Activated CD4-positive, alpha-beta memory T cell treated with anti-CD3 and anti-CD28 coated beads for 36 hours (primary cell): Measurements from ENCODE around the gene KLHDC9. TPM values are rescaled to one million over a fixed set of nuclear protein-coding genes. Genes with fewer than 3 reads are reported as not detected.
A peak's percentile ranks its signal among the peaks of the same experiment; 100 is the strongest.
"Not testable (repeated sequence)": the region's sequence is repeated elsewhere in the genome, so short reads cannot be mapped to it uniquely, and the experiment has no call there.

Source experiments
- CTCF ChIA-PET: fragments of 350-600 bp; sonication (Branson Sonifier 250); formaldehyde crosslinking; loops from one replicate; lab custom pipeline; 2021; ENCODE audit warnings: antibody characterized with exemption, inconsistent platforms; lab: Charles Lee
- POLR2A ChIA-PET: fragments of 350-600 bp; sonication (Branson Sonifier 250); formaldehyde crosslinking; loops from one replicate; lab custom pipeline; 2021; ENCODE audit warnings: antibody characterized with exemption; lab: Charles Lee
- DNase-seq: peaks from one replicate; pipeline ENCODE4 v3.0.0-alpha.2; 2020
- H3K27ac Mint-ChIP-seq: one replicate; pipeline ENCODE4 v1.8.0; 2021; ENCODE audit warnings: mixed read lengths
- H3K27me3 Mint-ChIP-seq: one replicate; pipeline ENCODE4 v1.8.0; 2021; ENCODE audit warnings: mixed read lengths
- H3K36me3 Mint-ChIP-seq: one replicate; pipeline ENCODE4 v1.8.0; 2021; ENCODE audit warnings: mixed read lengths
- H3K4me1 Mint-ChIP-seq: one replicate; pipeline ENCODE4 v1.8.0; 2021; ENCODE audit warnings: low read depth, mixed read lengths
- H3K4me3 Mint-ChIP-seq: one replicate; pipeline ENCODE4 v1.8.0; 2021; ENCODE audit warnings: mild to moderate bottlenecking, mixed read lengths
- H3K9me3 Mint-ChIP-seq: one replicate; pipeline ENCODE4 v1.8.0; 2021; ENCODE audit warnings: mixed read lengths
- intact Hi-C: fragments of 100-400 bp; cut with micrococcal nuclease; formaldehyde crosslinking; loops from one replicate; pipeline ENCODE4 v1.15.1; 2023
- total RNA-seq, 2 experiments: library from RNA; stranded (reverse); gene quantifications; one replicate each; pipeline ENCODE4 v1.2.3, GENCODE V29; 2021

Gene KLHDC9
- 1 to 10 TPM; 1.2 to 1.6 TPM for total RNA-seq

DNA sequence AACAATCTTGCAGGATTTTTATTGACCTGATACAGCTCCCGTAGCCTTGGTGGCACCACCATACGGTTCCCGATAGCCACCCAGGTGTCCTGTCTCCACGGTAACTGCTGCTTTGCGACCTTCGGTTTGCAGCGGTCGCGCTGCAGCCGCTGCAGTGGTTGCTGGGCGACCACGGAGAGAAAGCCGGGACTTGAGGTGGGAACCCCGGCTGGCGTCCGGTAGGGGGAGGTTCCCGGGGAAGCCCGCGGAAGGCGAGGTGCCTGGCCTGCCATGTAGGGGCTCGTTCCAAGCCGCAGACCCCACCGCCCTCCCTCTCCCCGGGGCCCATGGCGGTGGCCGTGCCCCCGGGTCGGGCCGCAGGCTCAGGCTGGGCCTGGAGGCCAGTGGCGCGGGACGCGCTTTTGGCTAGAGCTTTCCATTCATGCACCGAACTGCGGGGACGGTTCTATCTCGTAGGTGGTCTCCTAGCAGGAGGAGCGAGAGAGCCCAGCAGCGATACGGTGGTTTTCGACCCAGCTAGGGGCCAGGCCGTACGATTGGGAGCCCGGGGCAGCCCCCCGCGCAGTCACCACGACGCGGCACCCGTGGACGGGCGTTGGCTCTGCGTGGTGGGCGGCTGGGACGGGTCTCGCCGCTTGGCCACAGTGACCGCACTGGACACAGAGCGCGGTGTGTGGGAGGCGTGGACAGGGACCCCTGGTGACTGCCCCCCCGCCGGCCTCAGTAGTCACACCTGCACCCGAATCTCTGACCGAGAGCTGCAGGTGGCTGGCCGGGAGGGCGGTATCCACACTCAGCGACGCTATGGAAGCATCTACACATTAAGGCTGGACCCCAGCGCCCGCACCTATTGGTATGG lies at the start of gene KLHDC9:
KLHDC9 (plus strand) TSS at position 152 of the 859 bp plus-strand sequence; CDS start at position 327, 175 bp downstream.
- Mint-ChIP-seq H3K27ac (peak within 1 kb of the TSS; percentile 74), H3K9me3 (no peaks in the 10 kb centered on the region), H3K4me3 (peak within 1 kb of the TSS; percentile 73), H3K27me3 (no peaks in the 10 kb centered on the region), H3K4me1 (peaks cover 37% of the 10 kb centered on the region), H3K36me3 (peaks cover 16% of the 10 kb centered on the region)
- ChIA-PET CTCF (interaction anchor here (0.6 to 6.9 kb wide), 32 partner anchors 7 to 371 kb away, joined by 3 to 153 read pairs (median 6); partner anchors contain the start of genes ARHGAP30, CD244, DEDD and F11R), POLR2A (interaction anchor here (0.6 to 3.2 kb wide), 9 partner anchors 10 to 267 kb away, joined by 3 to 17 read pairs (median 5); partner anchors contain the start of genes ARHGAP30, DEDD, NIT1 and PFDN2)
- peak; percentile 87 for DNase-seq
- intact Hi-C loops = loop anchor here (5.0 to 10.0 kb wide), 2 partner anchors 36 to 304 kb away; partner anchors contain the start of gene LY9

DNA sequence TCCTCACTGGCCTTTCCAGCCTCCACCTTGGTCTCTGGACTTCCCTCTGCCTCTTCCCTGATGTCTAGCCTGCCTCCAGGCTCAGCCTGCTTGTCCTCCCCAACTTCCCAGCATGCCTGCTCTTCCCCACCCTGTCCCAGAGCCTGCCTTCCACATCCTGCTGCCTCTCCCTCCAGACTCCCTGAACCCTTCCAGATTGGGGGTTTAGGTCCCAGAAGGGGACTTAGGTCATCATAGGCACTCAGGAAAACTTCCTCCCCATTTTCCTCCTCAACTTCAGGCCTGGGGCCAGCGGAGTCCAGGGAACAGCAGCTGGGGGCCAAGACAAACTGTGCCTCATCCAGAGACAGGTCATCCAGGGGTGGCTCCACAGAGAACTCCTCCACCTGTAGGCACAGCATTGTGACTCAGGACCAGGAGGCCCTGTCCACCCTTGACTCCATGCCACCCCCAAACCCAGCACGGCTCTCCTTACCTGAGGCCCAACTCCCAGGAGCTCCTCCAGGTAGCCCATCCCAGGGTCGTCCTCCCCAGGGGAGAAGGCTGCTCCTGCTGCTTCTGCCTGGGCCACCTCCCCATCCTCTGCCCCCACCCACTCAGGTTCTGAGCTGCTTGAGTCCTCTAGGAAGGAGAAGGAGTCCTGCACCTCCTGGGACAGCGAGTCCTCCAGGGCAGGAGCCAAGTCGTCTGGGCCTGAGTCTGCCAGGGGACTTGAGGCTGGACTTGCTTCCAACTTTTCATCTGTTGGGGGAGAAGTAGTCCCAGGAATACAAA lies 49.0 kb upstream of the KLHDC9 start:
- DNase-seq = no peak
- no peaks in the 10 kb centered on the region for H3K27me3 Mint-ChIP-seq
- H3K27ac Mint-ChIP-seq = peak overlapping the region; percentile 2
- peaks cover 62% of the 10 kb centered on the region for H3K36me3 Mint-ChIP-seq
- peaks cover 17% of the 10 kb centered on the region for H3K4me1 Mint-ChIP-seq
- ChIA-PET CTCF (no interaction called here), POLR2A (interaction anchor here (5.4 kb wide), 1 partner anchor 20 kb away, joined by 39 read pairs; the partner anchor contains the start of gene ARHGAP30)
- intact Hi-C loops = loop anchor here (10.0 kb wide), 1 partner anchor 54 kb away; no protein-coding TSS in a partner anchor
- no peak overlapping the region for H3K4me3 Mint-ChIP-seq
- no peaks in the 10 kb centered on the region for H3K9me3 Mint-ChIP-seq

GRCh38 chr1:161051219-161051618 lies 46.9 kb upstream of the KLHDC9 start:
- intact Hi-C loops = no loop called here
- ChIA-PET POLR2A (interaction anchor here (1.2 kb wide), 1 partner anchor 18 kb away, joined by 4 read pairs; the partner anchor contains the start of gene ARHGAP30), CTCF (interaction anchor here (1.4 to 1.6 kb wide), 2 partner anchors 10 to 18 kb away, joined by 3 to 4 read pairs; no protein-coding TSS in a partner anchor)
- DNase-seq = no peak
- Mint-ChIP-seq H3K27ac (no peak overlapping the region), H3K27me3 (no peaks in the 10 kb centered on the region), H3K9me3 (no peaks in the 10 kb centered on the region), H3K4me1 (peaks cover 9% of the 10 kb centered on the region), H3K36me3 (peaks cover 62% of the 10 kb centered on the region), H3K4me3 (no peak overlapping the region)

- intact Hi-C loops = no loop called here
- Mint-ChIP-seq H3K4me3 (no peak overlapping the region), H3K9me3 (no peaks in the 10 kb centered on the region), H3K36me3 (peaks cover 62% of the 10 kb centered on the region), H3K27ac (peak overlapping the region; percentile 42), H3K27me3 (no peaks in the 10 kb centered on the region), H3K4me1 (peaks cover 6% of the 10 kb centered on the region)
- ChIA-PET POLR2A (no interaction called here), CTCF (interaction anchor here (0.6 kb wide), 1 partner anchor 16 kb away, joined by 3 read pairs; no protein-coding TSS in a partner anchor)
- DNase-seq = no peak
Measured at GRCh38 chr1:161052899-161053298, 45.3 kb upstream of the KLHDC9 start.

DNA sequence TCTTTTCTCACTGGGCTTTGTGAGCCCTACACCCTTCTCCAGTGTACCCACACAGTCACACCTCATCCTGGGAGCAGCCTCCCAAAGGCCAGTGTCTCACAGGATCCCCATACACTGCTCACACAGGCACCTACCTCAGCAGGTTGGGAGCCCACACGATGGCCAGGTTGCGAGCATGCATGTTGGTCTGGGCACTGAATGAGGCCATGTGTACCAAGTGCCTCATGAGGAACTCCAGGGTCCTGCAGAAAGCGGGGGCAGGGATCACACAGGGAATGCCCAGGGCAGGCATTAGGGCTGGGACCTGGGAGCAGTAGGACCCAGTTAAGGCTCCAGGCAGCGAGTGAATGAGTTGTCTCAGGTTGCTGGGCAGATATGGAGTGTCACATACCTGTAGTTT lies 43.9 kb upstream of the KLHDC9 start:
- H3K36me3 Mint-ChIP-seq = peaks cover 55% of the 10 kb centered on the region
- peaks cover 7% of the 10 kb centered on the region for H3K4me1 Mint-ChIP-seq
- no peak for DNase-seq
- no peak overlapping the region for H3K27ac Mint-ChIP-seq
- ChIA-PET POLR2A (interaction anchor here (1.7 kb wide), 1 partner anchor 8 kb away, joined by 10 read pairs; the partner anchor contains the start of gene USF1), CTCF (interaction anchor here (0.9 to 1.1 kb wide), 3 partner anchors 9 to 16 kb away, joined by 3 to 5 read pairs (median 4); partner anchors contain the start of gene USF1)
- H3K9me3 Mint-ChIP-seq = no peaks in the 10 kb centered on the region
- no peaks in the 10 kb centered on the region for H3K27me3 Mint-ChIP-seq
- H3K4me3 Mint-ChIP-seq = no peak overlapping the region
- intact Hi-C loops = no loop called here

- H3K27me3 Mint-ChIP-seq = no peaks in the 10 kb centered on the region
- ChIA-PET CTCF (interaction anchor here (0.9 to 1.1 kb wide), 3 partner anchors 9 to 16 kb away, joined by 3 to 5 read pairs (median 4); partner anchors contain the start of gene USF1), POLR2A (interaction anchor here (1.7 kb wide), 1 partner anchor 9 kb away, joined by 10 read pairs; the partner anchor contains the start of gene USF1)
- H3K9me3 Mint-ChIP-seq = no peaks in the 10 kb centered on the region
- H3K36me3 Mint-ChIP-seq = peaks cover 56% of the 10 kb centered on the region
- DNase-seq = no peak
- intact Hi-C loops = no loop called here
- H3K27ac Mint-ChIP-seq = no peak overlapping the region
- H3K4me3 Mint-ChIP-seq = no peak overlapping the region
- peaks cover 13% of the 10 kb centered on the region for H3K4me1 Mint-ChIP-seq
Measured at GRCh38 chr1:161054805-161055204, 43.4 kb upstream of the KLHDC9 start.

GRCh38 chr1:161059293-161059692 lies 38.9 kb upstream of the KLHDC9 start:
- DNase-seq = no peak
- Mint-ChIP-seq H3K27me3 (no peaks in the 10 kb centered on the region), H3K27ac (peak overlapping the region; percentile 79), H3K4me1 (peaks cover 44% of the 10 kb centered on the region), H3K36me3 (peaks cover 47% of the 10 kb centered on the region), H3K4me3 (no peak overlapping the region), H3K9me3 (no peaks in the 10 kb centered on the region)
- ChIA-PET POLR2A (interaction anchor here (1.0 to 2.8 kb wide), 4 partner anchors 9 to 42 kb away, joined by 3 to 17 read pairs (median 9); partner anchors contain the start of genes ARHGAP30 and USF1), CTCF (interaction anchor here (0.7 to 2.0 kb wide), 2 partner anchors 13 to 41 kb away, joined by 5 to 8 read pairs; partner anchors contain the start of gene USF1)
- intact Hi-C loops = no loop called here

GRCh38 chr1:161061419-161061818 lies 36.7 kb upstream of the KLHDC9 start:
- CTCF ChIA-PET = interaction anchor here (1.0 to 2.2 kb wide), 3 partner anchors 9 to 19 kb away, joined by 3 to 13 read pairs (median 4); partner anchors contain the start of gene ARHGAP30
- DNase-seq = no peak
- no peak overlapping the region for H3K27ac Mint-ChIP-seq
- peaks cover 55% of the 10 kb centered on the region for H3K4me1 Mint-ChIP-seq
- POLR2A ChIA-PET = interaction anchor here (0.6 to 2.8 kb wide), 3 partner anchors 8 to 18 kb away, joined by 5 to 17 read pairs (median 10); partner anchors contain the start of genes ARHGAP30 and USF1
- no peaks in the 10 kb centered on the region for H3K27me3 Mint-ChIP-seq
- H3K4me3 Mint-ChIP-seq = no peak overlapping the region
- H3K36me3 Mint-ChIP-seq = peaks cover 45% of the 10 kb centered on the region
- H3K9me3 Mint-ChIP-seq = no peaks in the 10 kb centered on the region
- intact Hi-C loops = loop anchor here (5.0 kb wide), 1 partner anchor 36 kb away; the partner anchor contains the start of gene KLHDC9

GRCh38 chr1:161063936-161064335 lies 34.2 kb upstream of the KLHDC9 start:
- Mint-ChIP-seq H3K27ac (peak overlapping the region; percentile 71), H3K4me3 (peak overlapping the region; percentile 31), H3K36me3 (peaks cover 54% of the 10 kb centered on the region), H3K4me1 (peaks cover 66% of the 10 kb centered on the region)
- DNase-seq, H3K27me3 Mint-ChIP-seq, H3K9me3 Mint-ChIP-seq: not testable (repeated sequence)
- intact Hi-C loops = loop anchor here (5.0 kb wide), 1 partner anchor 33 kb away; the partner anchor contains the start of gene KLHDC9
- ChIA-PET CTCF (interaction anchor here (0.7 kb wide), 1 partner anchor 39 kb away, joined by 4 read pairs; no protein-coding TSS in a partner anchor), POLR2A (interaction anchor here (1.0 kb wide), 1 partner anchor 18 kb away, joined by 6 read pairs; the partner anchor contains the start of gene USF1)

GRCh38 chr1:161065681-161066080 lies 32.5 kb upstream of the KLHDC9 start:
- not testable (repeated sequence) for H3K9me3 Mint-ChIP-seq, H3K4me3 Mint-ChIP-seq, H3K27me3 Mint-ChIP-seq, DNase-seq
- intact Hi-C loops = loop anchor here (5.0 kb wide), 1 partner anchor 102 kb away; the partner anchor contains the start of gene PPOX
- Mint-ChIP-seq H3K36me3 (peaks cover 49% of the 10 kb centered on the region), H3K27ac (peak overlapping the region; percentile 76), H3K4me1 (peaks cover 59% of the 10 kb centered on the region)
- ChIA-PET CTCF (interaction anchor here (0.7 to 1.8 kb wide), 5 partner anchors 20 to 339 kb away, joined by 3 to 6 read pairs (median 4); partner anchors contain the start of genes KLHDC9, PPOX and USF1), POLR2A (interaction anchor here (1.1 to 2.1 kb wide), 3 partner anchors 20 to 45 kb away, joined by 3 to 10 read pairs (median 4); partner anchors contain the start of genes F11R and USF1)
